ENCODE measurements around the gene NFAM1. TPM values are rescaled to one million over a fixed set of nuclear protein-coding genes. Genes with fewer than 3 reads are reported as not detected.

NFAM1 gene
- total and polyA plus RNA-seq, 11 donors, result 0.33 to 13.5 (median 1.2) TPM

DNA sequence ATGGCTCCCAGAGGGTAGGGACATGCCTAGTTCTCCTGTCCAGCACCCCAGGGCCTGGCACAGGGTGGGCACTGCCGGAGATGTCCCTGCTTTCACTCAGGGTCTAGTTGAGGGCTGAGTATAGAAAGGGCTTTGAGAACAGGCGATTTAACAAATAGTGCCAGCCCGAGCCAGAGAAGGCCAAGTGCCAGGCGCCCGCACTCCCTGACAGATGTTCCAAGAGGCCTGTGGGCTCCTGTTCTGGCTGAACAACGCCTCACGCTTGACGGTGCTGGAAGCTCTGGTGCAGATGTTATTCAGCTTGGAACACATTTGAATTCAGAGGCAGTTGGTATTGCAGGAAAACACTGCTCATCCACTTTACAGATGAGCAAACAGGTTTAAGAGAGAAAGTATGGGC lies 46.5 kb downstream of the NFAM1 start:
- Histone ChIP-seq H3K27ac (no peak overlapping the region), H3K36me3 (no peaks in the 10 kb centered on the region), H3K4me3 (no peak overlapping the region), H3K27me3 (no peaks in the 10 kb centered on the region), H3K4me1 (no peaks in the 10 kb centered on the region), H3K9me3 (no peaks in the 10 kb centered on the region)
- ATAC-seq, result no peak
- WGBS, 4 donors, result 77 to 91% (median 86%) methylated on average over 7 to 8 of the region's 8 CpGs
- intact Hi-C loops (cut with DNase I), result no loop called here
- DNase-seq, result peak in 1 of 5 donors; percentile 30
- TF ChIP-seq, protein P1, sequence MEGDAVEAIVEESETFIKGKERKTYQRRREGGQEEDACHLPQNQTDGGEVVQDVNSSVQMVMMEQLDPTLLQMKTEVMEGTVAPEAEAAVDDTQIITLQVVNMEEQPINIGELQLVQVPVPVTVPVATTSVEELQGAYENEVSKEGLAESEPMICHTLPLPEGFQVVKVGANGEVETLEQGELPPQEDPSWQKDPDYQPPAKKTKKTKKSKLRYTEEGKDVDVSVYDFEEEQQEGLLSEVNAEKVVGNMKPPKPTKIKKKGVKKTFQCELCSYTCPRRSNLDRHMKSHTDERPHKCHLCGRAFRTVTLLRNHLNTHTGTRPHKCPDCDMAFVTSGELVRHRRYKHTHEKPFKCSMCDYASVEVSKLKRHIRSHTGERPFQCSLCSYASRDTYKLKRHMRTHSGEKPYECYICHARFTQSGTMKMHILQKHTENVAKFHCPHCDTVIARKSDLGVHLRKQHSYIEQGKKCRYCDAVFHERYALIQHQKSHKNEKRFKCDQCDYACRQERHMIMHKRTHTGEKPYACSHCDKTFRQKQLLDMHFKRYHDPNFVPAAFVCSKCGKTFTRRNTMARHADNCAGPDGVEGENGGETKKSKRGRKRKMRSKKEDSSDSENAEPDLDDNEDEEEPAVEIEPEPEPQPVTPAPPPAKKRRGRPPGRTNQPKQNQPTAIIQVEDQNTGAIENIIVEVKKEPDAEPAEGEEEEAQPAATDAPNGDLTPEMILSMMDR (IDR thresholded peaks at IDR 0.05), result no peak
- TF ChIP-seq POLR2A (IDR thresholded peaks at IDR 0.05), result no peak

DNA sequence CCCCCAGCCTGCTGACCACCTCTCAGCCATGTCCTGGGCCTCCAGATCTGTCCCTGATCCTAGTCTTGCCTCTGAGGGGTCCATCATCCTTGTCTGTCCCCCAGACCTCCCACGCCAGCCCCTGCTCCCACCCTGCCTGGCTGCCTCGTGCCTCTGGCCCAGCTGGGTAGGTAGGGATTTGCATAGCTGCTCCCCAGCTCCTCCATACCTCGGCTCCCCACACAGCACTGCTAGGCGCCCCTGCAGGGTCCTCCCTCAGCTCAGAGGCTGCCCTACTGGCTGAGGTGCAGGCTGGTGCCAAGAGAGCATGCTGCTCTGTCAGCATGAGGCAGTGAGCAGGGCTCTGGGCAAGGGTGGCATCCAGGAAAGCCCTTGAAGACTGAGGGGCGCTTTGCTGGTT lies 47.7 kb downstream of the NFAM1 start:
- no peaks in the 10 kb centered on the region for H3K9me3 ChIP-seq
- H3K27ac ChIP-seq, result no peak overlapping the region
- TF ChIP-seq, protein P1 (IDR thresholded peaks at IDR 0.05), result no peak
- TF ChIP-seq POLR2A (IDR thresholded peaks at IDR 0.05), result no peak
- ATAC-seq, result no peak
- H3K27me3 ChIP-seq, result no peaks in the 10 kb centered on the region
- no peaks in the 10 kb centered on the region for H3K36me3 ChIP-seq
- WGBS, 4 donors, result 79 to 85% (median 80%) methylated on average over 4 to 5 of the region's 5 CpGs
- intact Hi-C loops (cut with DNase I), result no loop called here
- H3K4me3 ChIP-seq, result no peak overlapping the region
- no peaks in the 10 kb centered on the region for H3K4me1 ChIP-seq
- DNase-seq, result peak in 1 of 5 donors; percentile 50

DNA sequence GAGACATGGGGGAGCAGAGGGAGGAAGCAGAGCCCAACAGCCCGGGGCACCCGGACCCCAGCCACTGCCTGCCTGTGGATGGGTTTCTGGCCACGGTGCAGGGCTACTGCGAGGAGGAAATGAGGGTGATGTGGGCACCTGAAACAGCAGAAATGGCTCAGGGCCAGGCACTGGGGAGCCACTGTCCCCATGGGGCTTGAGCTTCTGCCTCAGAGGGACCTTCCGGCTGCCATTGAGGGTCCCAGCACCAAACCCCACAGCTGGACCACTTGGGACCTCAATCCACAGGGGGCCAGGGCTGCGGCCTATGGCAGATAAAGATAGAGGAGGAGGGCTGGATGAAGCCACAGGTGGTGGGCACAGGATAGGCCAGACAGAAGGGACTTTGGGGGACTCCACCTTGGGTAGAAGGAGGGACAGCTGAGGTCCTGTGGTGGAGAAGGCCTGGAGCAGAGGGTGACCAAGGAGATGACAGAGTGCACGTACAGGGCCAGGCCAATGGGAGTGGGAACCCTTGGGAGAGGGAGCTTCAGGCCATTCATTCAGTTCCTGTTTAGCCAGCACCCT lies 48.3 kb downstream of the NFAM1 start:
- H3K27ac ChIP-seq, result no peak overlapping the region
- H3K27me3 ChIP-seq, result no peaks in the 10 kb centered on the region
- H3K9me3 ChIP-seq, result no peaks in the 10 kb centered on the region
- intact Hi-C loops (cut with DNase I), result no loop called here
- no peak for TF ChIP-seq POLR2A (IDR thresholded peaks at IDR 0.05)
- TF ChIP-seq, protein P1 (IDR thresholded peaks at IDR 0.05), result no peak
- WGBS, 4 donors, result 82 to 95% (median 91%) methylated on average over 7 of the region's 7 CpGs
- peak in 1 of 5 donors; percentile 42 for DNase-seq
- H3K4me3 ChIP-seq, result no peak overlapping the region
- no peaks in the 10 kb centered on the region for H3K36me3 ChIP-seq
- no peaks in the 10 kb centered on the region for H3K4me1 ChIP-seq
- no peak for ATAC-seq

DNA sequence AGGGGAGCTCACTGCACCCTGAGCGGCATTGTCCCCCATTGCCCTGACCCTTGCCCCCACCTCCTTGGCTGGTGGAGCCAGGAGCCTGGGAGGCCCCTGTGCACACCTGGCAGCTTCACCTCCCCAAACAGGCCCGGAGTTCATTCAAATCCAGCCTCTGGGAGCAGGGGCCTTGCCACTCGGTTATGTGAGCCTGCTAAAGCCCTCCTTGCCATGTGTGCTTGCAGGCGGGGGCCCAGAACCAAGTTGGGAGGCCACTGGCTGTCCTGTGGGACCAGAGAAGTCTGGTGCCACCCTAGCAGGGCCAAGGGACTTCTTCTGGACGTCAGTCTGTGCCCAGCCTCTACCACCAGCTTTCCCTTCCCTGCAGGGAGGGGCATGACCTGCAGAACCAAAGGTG lies 48.9 kb downstream of the NFAM1 start:
- Histone ChIP-seq H3K9me3 (no peaks in the 10 kb centered on the region), H3K36me3 (no peaks in the 10 kb centered on the region), H3K27ac (no peak overlapping the region), H3K4me3 (no peak overlapping the region), H3K4me1 (no peaks in the 10 kb centered on the region), H3K27me3 (no peaks in the 10 kb centered on the region)
- DNase-seq (peak in 1 of 5 donors; percentile 52), ATAC-seq (no peak)
- 85 to 92% (median 89%) methylated on average over 2 to 5 of the region's 5 CpGs for WGBS, 4 donors
- intact Hi-C loops (cut with DNase I), result no loop called here
- TF ChIP-seq, protein P1 (IDR thresholded peaks at IDR 0.05), result no peak
- no peak for TF ChIP-seq POLR2A (IDR thresholded peaks at IDR 0.05)
